Activated CD4-positive, alpha-beta memory T cell treated with anti-CD3 and anti-CD28 coated beads, Interleukin-2, amount 10 ng/mL, durations not matched to agents 7 days and 5 days (primary cell): ENCODE measurements around the gene E2F2. TPM values are rescaled to one million over a fixed set of nuclear protein-coding genes. Genes with fewer than 3 reads are reported as not detected.
A peak's percentile ranks its signal among the peaks of the same experiment; 100 is the strongest.
"Not testable (repeated sequence)": the region's sequence is repeated elsewhere in the genome, so short reads cannot be mapped to it uniquely, and the experiment has no call there.

Experiments used
- CTCF ChIA-PET: fragments of 350-600 bp; sonication (Branson Sonifier 250); formaldehyde crosslinking; loops from one replicate; lab custom pipeline; 2021; ENCODE audit warnings: antibody characterized with exemption, inconsistent platforms; lab: Charles Lee
- POLR2A ChIA-PET: fragments of 350-600 bp; sonication (Branson Sonifier 250); formaldehyde crosslinking; loops from one replicate; lab custom pipeline; 2021; ENCODE audit warnings: antibody characterized with exemption; lab: Charles Lee
- DNase-seq: peaks from one replicate; pipeline ENCODE4 v3.0.0-alpha.2; 2020
- H3K27ac Mint-ChIP-seq: one replicate; pipeline ENCODE4 v1.8.0; 2021; ENCODE audit warnings: mild to moderate bottlenecking, mixed read lengths
- H3K27me3 Mint-ChIP-seq: one replicate; pipeline ENCODE4 v1.8.0; 2021; ENCODE audit warnings: mixed read lengths
- H3K36me3 Mint-ChIP-seq: one replicate; pipeline ENCODE4 v1.8.0; 2021; ENCODE audit warnings: low read depth, mixed read lengths
- H3K4me1 Mint-ChIP-seq: one replicate; pipeline ENCODE4 v1.8.0; 2021; ENCODE audit warnings: mixed read lengths
- H3K4me3 Mint-ChIP-seq: one replicate; pipeline ENCODE4 v1.8.0; 2021; ENCODE audit warnings: mild to moderate bottlenecking, mixed read lengths
- H3K9me3 Mint-ChIP-seq: one replicate; pipeline ENCODE4 v1.8.0; 2021; ENCODE audit warnings: mixed read lengths
- total RNA-seq, 2 experiments: library from RNA; stranded (reverse); gene quantifications; one replicate each; pipeline ENCODE4 v1.2.3, GENCODE V29; 2021

E2F2 gene
- total RNA-seq, 2 experiments from 2014 or later: 93.4 to 98.9 TPM

- DNase-seq: no peak
- POLR2A ChIA-PET: interaction anchor here (0.8 to 7.7 kb wide), 5 partner anchors 10 to 162 kb away, joined by 3 to 121 read pairs (median 5); partner anchors contain the start of genes E2F2 and HNRNPR
- CTCF ChIA-PET: interaction anchor here (2.4 to 3.0 kb wide), 3 partner anchors 10 to 128 kb away, joined by 6 to 26 read pairs (median 14); no protein-coding TSS in a partner anchor
- Mint-ChIP-seq H3K27me3 (peaks cover 2% of the 10 kb centered on the region), H3K4me1 (peaks cover 6% of the 10 kb centered on the region), H3K4me3 (no peak overlapping the region), H3K36me3 (peaks cover 59% of the 10 kb centered on the region), H3K27ac (peak overlapping the region; percentile 62), H3K9me3 (no peaks in the 10 kb centered on the region)
Measured at GRCh38 chr1:23506376-23507107, 24.5 kb downstream of the E2F2 start.

- Mint-ChIP-seq H3K4me3 (no peak overlapping the region), H3K27me3 (peaks cover 3% of the 10 kb centered on the region), H3K9me3 (no peaks in the 10 kb centered on the region), H3K4me1 (peaks cover 5% of the 10 kb centered on the region), H3K27ac (peak overlapping the region; percentile 62), H3K36me3 (peaks cover 52% of the 10 kb centered on the region)
- CTCF ChIA-PET: interaction anchor here (3.0 kb wide), 2 partner anchors 9 to 23 kb away, joined by 14 to 26 read pairs; no protein-coding TSS in a partner anchor
- POLR2A ChIA-PET: interaction anchor here (0.8 to 7.7 kb wide), 5 partner anchors 9 to 162 kb away, joined by 3 to 121 read pairs (median 5); partner anchors contain the start of genes E2F2 and HNRNPR
- no peak for DNase-seq
Measured at GRCh38 chr1:23505851-23506250, 25.2 kb downstream of the E2F2 start.

GRCh38 chr1:23504156-23504555 is 26.9 kb downstream of the E2F2 start:
- H3K27me3 Mint-ChIP-seq, H3K9me3 Mint-ChIP-seq, H3K27ac Mint-ChIP-seq, H3K4me1 Mint-ChIP-seq, H3K4me3 Mint-ChIP-seq, DNase-seq, CTCF ChIA-PET: not testable (repeated sequence)
- POLR2A ChIA-PET: interaction anchor here (0.9 to 7.7 kb wide), 2 partner anchors 11 to 22 kb away, joined by 4 to 121 read pairs; partner anchors contain the start of gene E2F2
- peaks cover 35% of the 10 kb centered on the region for H3K36me3 Mint-ChIP-seq

GRCh38 chr1:23502951-23503350 is 28.1 kb downstream of the E2F2 start:
- Mint-ChIP-seq H3K27me3 (peaks cover 3% of the 10 kb centered on the region), H3K27ac (no peak overlapping the region), H3K9me3 (no peaks in the 10 kb centered on the region), H3K4me1 (peaks cover 4% of the 10 kb centered on the region), H3K4me3 (no peak overlapping the region), H3K36me3 (peaks cover 23% of the 10 kb centered on the region)
- ChIA-PET POLR2A (interaction anchor here (1.9 to 8.7 kb wide), 2 partner anchors 24 to 34 kb away, joined by 8 to 122 read pairs; no protein-coding TSS in a partner anchor), CTCF (interaction anchor here (8.7 to 10.9 kb wide), 2 partner anchors 24 to 39 kb away, joined by 192 to 298 read pairs; partner anchors contain the start of gene E2F2)
- DNase-seq: no peak

- H3K4me1 Mint-ChIP-seq: peaks cover 5% of the 10 kb centered on the region
- H3K9me3 Mint-ChIP-seq: no peaks in the 10 kb centered on the region
- H3K27ac Mint-ChIP-seq: no peak overlapping the region
- H3K36me3 Mint-ChIP-seq: peaks cover 5% of the 10 kb centered on the region
- peaks cover 3% of the 10 kb centered on the region for H3K27me3 Mint-ChIP-seq
- H3K4me3 Mint-ChIP-seq: no peak overlapping the region
- POLR2A ChIA-PET: interaction anchor here (1.1 to 8.7 kb wide), 5 partner anchors 21 to 191 kb away, joined by 3 to 122 read pairs (median 5); partner anchors contain the start of genes E2F2 and RPL11
- no peak for DNase-seq
- CTCF ChIA-PET: interaction anchor here (1.3 to 10.9 kb wide), 4 partner anchors 16 to 42 kb away, joined by 5 to 298 read pairs (median 105); partner anchors contain the start of genes ASAP3 and E2F2
Measured at GRCh38 chr1:23500466-23500865, 30.6 kb downstream of the E2F2 start.

GRCh38 chr1:23497777-23498439 is 33.1 kb downstream of the E2F2 start:
- peaks cover 9% of the 10 kb centered on the region for H3K27me3 Mint-ChIP-seq
- POLR2A ChIA-PET: interaction anchor here (1.1 to 8.7 kb wide), 8 partner anchors 8 to 154 kb away, joined by 3 to 122 read pairs (median 9); partner anchors contain the start of genes ASAP3, E2F2 and HNRNPR

GRCh38 chr1:23496490-23497181 is 34.4 kb downstream of the E2F2 start:
- H3K36me3 Mint-ChIP-seq: no peaks in the 10 kb centered on the region
- no peaks in the 10 kb centered on the region for H3K9me3 Mint-ChIP-seq
- peaks cover 11% of the 10 kb centered on the region for H3K27me3 Mint-ChIP-seq
- ChIA-PET POLR2A (interaction anchor here (0.6 to 8.7 kb wide), 14 partner anchors 10 to 676 kb away, joined by 3 to 122 read pairs (median 5); partner anchors contain the start of genes ASAP3, E2F2 and HNRNPR), CTCF (interaction anchor here (0.6 to 10.9 kb wide), 32 partner anchors 8 to 394 kb away, joined by 3 to 298 read pairs (median 6); partner anchors contain the start of genes ASAP3 and E2F2)
- H3K4me3 Mint-ChIP-seq: no peak overlapping the region
- DNase-seq: no peak
- no peak overlapping the region for H3K27ac Mint-ChIP-seq
- H3K4me1 Mint-ChIP-seq: peaks cover 5% of the 10 kb centered on the region

More at GRCh38 chr1:23497777-23498439, 33.1 kb downstream of the E2F2 start:
- H3K4me1 Mint-ChIP-seq: peaks cover 5% of the 10 kb centered on the region
- CTCF ChIA-PET: interaction anchor here (0.8 to 10.9 kb wide), 29 partner anchors 9 to 395 kb away, joined by 3 to 298 read pairs (median 7); partner anchors contain the start of genes ASAP3 and E2F2
- no peaks in the 10 kb centered on the region for H3K36me3 Mint-ChIP-seq
- H3K4me3 Mint-ChIP-seq: no peak overlapping the region
- H3K27ac Mint-ChIP-seq: no peak overlapping the region
- H3K9me3 Mint-ChIP-seq: no peaks in the 10 kb centered on the region
- no peak for DNase-seq

- not testable (repeated sequence) for H3K36me3 Mint-ChIP-seq, H3K27ac Mint-ChIP-seq, H3K9me3 Mint-ChIP-seq, H3K4me1 Mint-ChIP-seq, DNase-seq, H3K4me3 Mint-ChIP-seq
- ChIA-PET CTCF (interaction anchor here (0.6 to 10.9 kb wide), 4 partner anchors 10 to 47 kb away, joined by 4 to 298 read pairs (median 122); partner anchors contain the start of genes ASAP3 and E2F2), POLR2A (interaction anchor here (0.7 to 8.7 kb wide), 6 partner anchors 10 to 179 kb away, joined by 3 to 122 read pairs (median 4); partner anchors contain the start of gene HNRNPR)
- H3K27me3 Mint-ChIP-seq: peaks cover 24% of the 10 kb centered on the region
Measured at GRCh38 chr1:23494836-23495235, 36.2 kb downstream of the E2F2 start.

GRCh38 chr1:23492776-23493175 is 38.3 kb downstream of the E2F2 start:
- H3K4me1 Mint-ChIP-seq, H3K27ac Mint-ChIP-seq, POLR2A ChIA-PET, H3K9me3 Mint-ChIP-seq, H3K36me3 Mint-ChIP-seq, DNase-seq, H3K4me3 Mint-ChIP-seq: not testable (repeated sequence)
- H3K27me3 Mint-ChIP-seq: peaks cover 32% of the 10 kb centered on the region
- CTCF ChIA-PET: interaction anchor here (10.9 kb wide), 1 partner anchor 49 kb away, joined by 298 read pairs; no protein-coding TSS in a partner anchor

GRCh38 chr1:23492132-23492720 is 38.8 kb downstream of the E2F2 start:
- Mint-ChIP-seq H3K27me3 (peaks cover 34% of the 10 kb centered on the region), H3K9me3 (no peaks in the 10 kb centered on the region), H3K27ac (no peak overlapping the region), H3K4me3 (no peak overlapping the region), H3K36me3 (no peaks in the 10 kb centered on the region), H3K4me1 (peaks cover 2% of the 10 kb centered on the region)
- no peak for DNase-seq
- ChIA-PET CTCF (no interaction called here), POLR2A (no interaction called here)

- ChIA-PET POLR2A (no interaction called here), CTCF (interaction anchor here (1.0 kb wide), 1 partner anchor 148 kb away, joined by 3 read pairs; no protein-coding TSS in a partner anchor)
- Mint-ChIP-seq H3K4me1 (peaks cover 4% of the 10 kb centered on the region), H3K4me3 (no peak overlapping the region), H3K27ac (no peak overlapping the region), H3K27me3 (peaks cover 52% of the 10 kb centered on the region), H3K36me3 (no peaks in the 10 kb centered on the region), H3K9me3 (no peaks in the 10 kb centered on the region)
- no peak for DNase-seq
Measured at GRCh38 chr1:23489842-23490241, 41.2 kb downstream of the E2F2 start.
